ENCODE results near the gene IFNGR2.
"Not testable (repeated sequence)": the region's sequence is repeated elsewhere in the genome, so short reads cannot be mapped to it uniquely, and the experiment has no call there.

The IFNGR2 gene

DNA sequence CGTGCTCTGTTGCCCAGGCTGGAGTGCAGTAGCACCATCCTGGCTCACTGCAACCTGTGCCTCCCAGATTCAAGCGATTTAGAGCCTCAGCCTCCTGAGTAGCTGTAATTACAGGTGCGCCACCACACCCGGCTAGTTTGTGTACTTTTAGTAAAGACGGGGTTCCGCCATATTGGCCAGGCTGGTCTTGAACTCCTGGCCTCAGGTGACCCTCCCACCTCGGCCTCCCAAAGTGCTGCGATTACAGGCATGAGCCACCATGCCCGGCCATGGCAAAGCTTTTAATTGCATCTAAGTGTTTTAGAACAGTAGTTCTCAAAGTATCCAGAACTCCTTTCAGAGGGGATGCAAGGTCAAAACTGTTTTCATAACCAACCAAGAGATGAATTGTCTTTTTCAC lies 25.1 kb upstream of the IFNGR2 start:
- Mint-ChIP-seq H3K27me3 (ENCODE audit: low read depth) (peaks cover 3% of the 10 kb centered on the region), H3K36me3 (ENCODE audit: low read depth) (no peaks in the 10 kb centered on the region), H3K9me3 (no peaks in the 10 kb centered on the region), H3K4me1 (no peaks in the 10 kb centered on the region), H3K27ac (no peak overlapping the region), H3K4me3 (no peak overlapping the region)
- no peak for TF ChIP-seq CTCF (IDR thresholded peaks at IDR 0.05; ENCODE audit: unreplicated experiment in 3 of 3)

- H3K9me3 Mint-ChIP-seq; H3K27me3 Mint-ChIP-seq (ENCODE audit: low read depth); H3K36me3 Mint-ChIP-seq (ENCODE audit: low read depth); H3K27ac Mint-ChIP-seq; H3K4me1 Mint-ChIP-seq; H3K4me3 Mint-ChIP-seq: not testable (repeated sequence)
Measured at GRCh38 chr21:33379934-33380333, 23.3 kb upstream of the IFNGR2 start.

DNA sequence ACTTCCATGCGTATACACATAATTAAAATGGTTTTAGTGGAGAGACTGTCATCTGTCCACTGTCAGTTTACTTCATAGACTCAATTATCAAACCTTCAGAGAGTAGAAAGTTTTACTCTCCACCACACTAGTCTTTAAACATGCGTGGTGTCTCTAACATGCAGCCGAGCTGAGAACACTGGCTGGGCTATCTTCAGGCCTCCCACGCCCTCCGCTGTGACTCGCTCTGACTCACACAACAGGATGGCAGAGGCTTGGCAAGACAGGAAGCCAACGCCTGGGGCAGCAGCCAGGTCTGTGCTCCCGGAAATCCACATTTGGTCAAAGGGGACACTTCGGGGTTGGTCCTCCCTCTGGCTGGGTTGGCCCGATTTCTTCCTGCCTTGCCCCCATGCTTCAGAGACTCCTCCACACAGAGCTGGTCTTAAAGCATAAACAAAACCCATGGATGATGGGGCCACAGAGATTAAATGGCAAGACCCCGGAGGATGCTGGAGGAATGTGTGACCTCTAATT lies 22.7 kb upstream of the IFNGR2 start:
- no peak for TF ChIP-seq CTCF (IDR thresholded peaks at IDR 0.05; ENCODE audit: unreplicated experiment in 3 of 3)
- Mint-ChIP-seq H3K4me1 (no peaks in the 10 kb centered on the region), H3K27me3 (ENCODE audit: low read depth) (peaks cover 3% of the 10 kb centered on the region), H3K27ac (no peak overlapping the region), H3K9me3 (no peaks in the 10 kb centered on the region), H3K36me3 (ENCODE audit: low read depth) (no peaks in the 10 kb centered on the region), H3K4me3 (no peak overlapping the region)

DNA sequence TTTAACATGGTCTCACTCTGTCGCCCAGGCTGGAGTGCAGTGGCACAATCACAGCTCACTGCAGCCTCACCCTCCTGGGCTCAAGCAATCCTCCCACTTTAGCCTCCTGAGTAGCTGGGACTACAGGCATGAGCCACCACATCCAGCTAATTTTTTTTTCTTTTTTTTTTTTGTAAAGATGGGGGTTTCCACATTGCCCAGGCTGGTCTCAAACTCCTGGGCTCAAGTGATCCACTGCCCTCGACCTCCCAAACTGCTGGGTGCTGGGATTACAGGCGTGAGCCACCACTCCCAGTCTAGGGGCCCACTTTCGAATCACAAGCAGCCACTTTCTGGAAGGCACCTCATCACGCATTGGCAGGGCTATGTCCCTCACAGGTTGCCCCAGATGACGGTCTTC lies 21.8 kb upstream of the IFNGR2 start:
- H3K36me3 Mint-ChIP-seq (ENCODE audit: low read depth); H3K27me3 Mint-ChIP-seq (ENCODE audit: low read depth); H3K4me3 Mint-ChIP-seq; H3K4me1 Mint-ChIP-seq; H3K9me3 Mint-ChIP-seq; H3K27ac Mint-ChIP-seq: not testable (repeated sequence)

DNA sequence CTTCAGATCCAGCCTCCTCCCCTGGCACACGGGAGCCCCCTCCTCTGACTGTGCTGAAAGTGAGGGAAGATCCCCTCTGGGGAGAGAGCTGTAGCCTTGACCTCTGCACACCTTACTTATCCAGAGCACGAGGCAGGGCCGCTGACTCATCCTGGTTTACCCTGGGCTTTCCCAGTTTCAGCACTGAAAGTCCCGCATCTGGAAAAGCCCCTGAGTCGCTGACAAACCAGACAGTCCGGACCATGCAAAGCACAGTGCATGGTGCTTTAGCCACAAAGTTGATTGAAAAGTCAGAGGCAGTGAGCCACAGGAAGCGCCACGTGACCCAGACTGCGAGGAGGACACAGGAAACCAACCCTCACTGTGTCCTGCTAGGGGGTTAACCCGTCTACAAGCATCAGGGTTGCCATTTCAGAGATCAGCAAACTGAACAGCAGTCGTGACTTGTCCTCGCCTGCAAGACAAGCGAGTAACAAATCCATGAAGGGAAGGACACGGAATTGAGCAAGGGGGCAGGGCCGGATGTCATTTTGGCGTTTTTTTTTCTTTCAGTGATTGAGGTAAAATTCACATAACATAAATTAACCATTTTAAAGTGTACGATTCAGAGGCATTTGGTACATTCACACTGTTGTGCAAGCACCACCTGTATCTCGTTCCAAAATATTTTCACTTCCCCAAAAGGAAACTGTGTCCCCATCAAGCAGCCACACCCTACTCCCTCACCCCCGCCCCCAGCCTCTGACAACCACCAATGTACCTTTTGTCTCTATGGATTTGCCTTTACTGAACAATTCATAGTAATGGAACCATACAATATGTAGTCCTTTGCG lies 19.9 kb upstream of the IFNGR2 start:
- Mint-ChIP-seq H3K4me1 (no peaks in the 10 kb centered on the region), H3K4me3 (no peak overlapping the region)
- no peak for TF ChIP-seq CTCF (IDR thresholded peaks at IDR 0.05; ENCODE audit: unreplicated experiment in 3 of 3)

GRCh38 chr21:33384841-33385331 lies 18.3 kb upstream of the IFNGR2 start:
- Mint-ChIP-seq H3K27me3 (ENCODE audit: low read depth) (peaks cover 8% of the 10 kb centered on the region), H3K9me3 (no peaks in the 10 kb centered on the region), H3K36me3 (ENCODE audit: low read depth) (no peaks in the 10 kb centered on the region), H3K4me3 (no peak overlapping the region), H3K4me1 (no peaks in the 10 kb centered on the region), H3K27ac (no peak overlapping the region)
- TF ChIP-seq CTCF (IDR thresholded peaks at IDR 0.05; ENCODE audit: unreplicated experiment in 3 of 3): no peak

More for the DNA sequence above, 19.9 kb upstream of the IFNGR2 start:
- peaks cover 3% of the 10 kb centered on the region for H3K27me3 Mint-ChIP-seq (ENCODE audit: low read depth)
- no peak overlapping the region for H3K27ac Mint-ChIP-seq
- H3K9me3 Mint-ChIP-seq: no peaks in the 10 kb centered on the region
- H3K36me3 Mint-ChIP-seq (ENCODE audit: low read depth): no peaks in the 10 kb centered on the region

Data from nephron (organoid).